Measurements from ENCODE around the gene REV3L.

DNA sequence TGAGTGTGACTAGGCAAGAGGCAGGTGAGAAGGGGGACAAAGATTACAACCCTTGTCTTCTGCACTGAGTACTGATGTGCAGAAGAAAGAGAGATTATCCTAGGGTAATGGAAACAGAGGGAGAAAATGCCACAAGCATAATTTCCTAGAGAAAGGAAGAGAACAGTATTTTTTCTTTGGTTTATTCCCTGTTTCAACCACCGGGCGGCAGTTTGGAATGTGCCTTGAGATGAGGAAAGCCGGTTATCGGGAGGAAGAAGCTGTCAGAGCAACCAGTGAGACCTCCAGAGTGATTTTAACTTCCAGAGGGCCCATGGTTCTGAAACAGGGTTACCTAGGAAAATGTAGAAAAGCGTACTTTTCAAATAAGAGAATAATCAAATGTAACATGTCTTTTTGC, 121.4 kb downstream of the REV3L start:
- no peak for TF ChIP-seq POLR2AphosphoS5 (IDR thresholded peaks at IDR 0.05)
- TF ChIP-seq, protein P1, sequence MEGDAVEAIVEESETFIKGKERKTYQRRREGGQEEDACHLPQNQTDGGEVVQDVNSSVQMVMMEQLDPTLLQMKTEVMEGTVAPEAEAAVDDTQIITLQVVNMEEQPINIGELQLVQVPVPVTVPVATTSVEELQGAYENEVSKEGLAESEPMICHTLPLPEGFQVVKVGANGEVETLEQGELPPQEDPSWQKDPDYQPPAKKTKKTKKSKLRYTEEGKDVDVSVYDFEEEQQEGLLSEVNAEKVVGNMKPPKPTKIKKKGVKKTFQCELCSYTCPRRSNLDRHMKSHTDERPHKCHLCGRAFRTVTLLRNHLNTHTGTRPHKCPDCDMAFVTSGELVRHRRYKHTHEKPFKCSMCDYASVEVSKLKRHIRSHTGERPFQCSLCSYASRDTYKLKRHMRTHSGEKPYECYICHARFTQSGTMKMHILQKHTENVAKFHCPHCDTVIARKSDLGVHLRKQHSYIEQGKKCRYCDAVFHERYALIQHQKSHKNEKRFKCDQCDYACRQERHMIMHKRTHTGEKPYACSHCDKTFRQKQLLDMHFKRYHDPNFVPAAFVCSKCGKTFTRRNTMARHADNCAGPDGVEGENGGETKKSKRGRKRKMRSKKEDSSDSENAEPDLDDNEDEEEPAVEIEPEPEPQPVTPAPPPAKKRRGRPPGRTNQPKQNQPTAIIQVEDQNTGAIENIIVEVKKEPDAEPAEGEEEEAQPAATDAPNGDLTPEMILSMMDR (IDR thresholded peaks at IDR 0.05) = peak; percentile 44 to 57 (median 56)
- TF ChIP-seq EP300 (IDR thresholded peaks at IDR 0.05) = no peak
- no peak for TF ChIP-seq POLR2A (IDR thresholded peaks at IDR 0.05; ENCODE audit: low read depth)

All from esophagus muscularis mucosa (tissue), 4 donors.